H9 (cell line): ENCODE results near the gene LMF1. TPM values are rescaled to one million over a fixed set of nuclear protein-coding genes. Genes with fewer than 3 reads are reported as not detected.

Experiments used
- DNase-seq: peaks from one replicate; pipeline ENCODE4 v3.0.0-alpha.2; 2017
- H2AFZ ChIP-seq: one replicate; pipeline ENCODE4 v1.6.1; 2013; ENCODE audit warnings: mild to moderate bottlenecking, low read length, control low read depth, moderate library complexity
- H2AK5ac ChIP-seq: 2 replicates; pipeline ENCODE4 v1.6.1; 2013; ENCODE audit warnings: low read length, control low read depth, mixed read lengths; ENCODE audit not compliant: insufficient read length
- H2BK120ac ChIP-seq: one replicate; pipeline ENCODE4 v1.6.1; 2013; ENCODE audit warnings: low read depth, mild to moderate bottlenecking, low read length, control low read depth, inconsistent platforms; ENCODE audit not compliant: poor library complexity, severe bottlenecking
- H2BK12ac ChIP-seq: 2 replicates; pipeline ENCODE4 v1.6.1; 2013; ENCODE audit warnings: low read length, control low read depth, mixed read lengths, low read depth; ENCODE audit not compliant: insufficient read length
- H2BK15ac ChIP-seq: 2 replicates; pipeline ENCODE4 v1.6.1; 2013; ENCODE audit warnings: low read depth, low read length, control low read depth
- H2BK20ac ChIP-seq: one replicate; pipeline ENCODE4 v1.6.1; 2013; ENCODE audit warnings: low read depth, mild to moderate bottlenecking, low read length, control low read depth, inconsistent platforms; ENCODE audit not compliant: poor library complexity, severe bottlenecking
- H2BK5ac ChIP-seq: 2 replicates; pipeline ENCODE4 v1.6.1; 2013; ENCODE audit warnings: low read length, control low read depth, mixed read lengths; ENCODE audit not compliant: insufficient read length
- H3K14ac ChIP-seq: 2 replicates; pipeline ENCODE4 v1.6.1; 2013; ENCODE audit warnings: low read length, control low read depth; ENCODE audit not compliant: insufficient read depth
- H3K18ac ChIP-seq: 2 replicates; pipeline ENCODE4 v1.6.1; 2013; ENCODE audit warnings: low read depth, mild to moderate bottlenecking, mixed read lengths, low read length, control low read depth; ENCODE audit not compliant: insufficient read length
- H3K23ac ChIP-seq: 2 replicates; pipeline ENCODE4 v1.6.1; 2013; ENCODE audit warnings: low read length, control low read depth, mixed read lengths, low read depth; ENCODE audit not compliant: insufficient read length
- H3K23me2 ChIP-seq: 2 replicates; pipeline ENCODE4 v1.6.1; 2013; ENCODE audit warnings: low read depth, mild to moderate bottlenecking, mixed read lengths, low read length, control low read depth; ENCODE audit not compliant: insufficient read length, poor library complexity, severe bottlenecking
- H3K27ac ChIP-seq: 2 replicates; pipeline ENCODE4 v1.5.1; 2013; ENCODE audit warnings: low read length, control low read depth, mixed read lengths, low read depth; ENCODE audit not compliant: insufficient read length
- H3K27me3 ChIP-seq: 2 replicates; pipeline ENCODE4 v1.6.1; 2013; ENCODE audit warnings: low read length, control low read depth, inconsistent platforms; ENCODE audit not compliant: insufficient read depth
- H3K4ac ChIP-seq: 2 replicates; pipeline ENCODE4 v1.6.1; 2013; ENCODE audit warnings: low read depth, mild to moderate bottlenecking, control low read depth, inconsistent platforms, low read length, moderate library complexity
- H3K4me1 ChIP-seq: 2 replicates; pipeline ENCODE4 v1.6.1; 2013; ENCODE audit warnings: low read length, control low read depth, inconsistent platforms; ENCODE audit not compliant: insufficient read depth
- H3K4me2 ChIP-seq: 2 replicates; pipeline ENCODE4 v1.6.1; 2013; ENCODE audit warnings: low read length, control low read depth, mixed read lengths; ENCODE audit not compliant: insufficient read length, insufficient read depth
- H3K56ac ChIP-seq: 2 replicates; pipeline ENCODE4 v1.6.1; 2013; ENCODE audit warnings: low read depth, mild to moderate bottlenecking, mixed read lengths, low read length, control low read depth; ENCODE audit not compliant: insufficient read length
- H3K79me1 ChIP-seq: 2 replicates; pipeline ENCODE4 v1.6.1; 2013; ENCODE audit warnings: low read depth, mild to moderate bottlenecking, moderate library complexity, low read length, control low read depth, inconsistent platforms; ENCODE audit not compliant: insufficient read depth, poor library complexity, severe bottlenecking
- H3K79me2 ChIP-seq: 2 replicates; pipeline ENCODE4 v1.6.1; 2013; ENCODE audit warnings: low read length, control low read depth, inconsistent platforms; ENCODE audit not compliant: insufficient read depth
- H3K9ac ChIP-seq: 2 replicates; pipeline ENCODE4 v1.6.1; 2013; ENCODE audit warnings: low read length, control low read depth, mixed read lengths; ENCODE audit not compliant: insufficient read length; ENCODE audit errors: extremely low read depth
- H3K9me3 ChIP-seq: one replicate; pipeline ENCODE4 v1.6.1; 2013; ENCODE audit warnings: low read depth, low read length, inconsistent platforms; ENCODE audit not compliant: control insufficient read depth
- H3T11ph ChIP-seq: one replicate; pipeline ENCODE4 v1.6.1; 2013; ENCODE audit warnings: mild to moderate bottlenecking, low read length, control low read depth, inconsistent platforms
- H4K20me1 ChIP-seq: one replicate; pipeline ENCODE4 v1.6.1; 2013; ENCODE audit not compliant: control insufficient read depth, insufficient read length, insufficient read depth
- H4K5ac ChIP-seq: 2 replicates; pipeline ENCODE4 v1.6.1; 2013; ENCODE audit warnings: low read depth, mild to moderate bottlenecking, mixed read lengths, low read length, control low read depth; ENCODE audit not compliant: insufficient read length
- H4K8ac ChIP-seq: replicated peaks from 2 replicates; pipeline ENCODE4 v1.6.1; 2013; ENCODE audit warnings: low read length, control low read depth, mixed read lengths, low read depth; ENCODE audit not compliant: insufficient read length
- H4K91ac ChIP-seq: 2 replicates; pipeline ENCODE4 v1.6.1; 2013; ENCODE audit warnings: low read depth, mild to moderate bottlenecking, moderate library complexity, mixed read lengths, low read length, control low read depth; ENCODE audit not compliant: insufficient read length
- H3K27ac Mint-ChIP-seq, 3 experiments: 2 replicates in 2 of 3; 3 replicates in 1 of 3; pipeline ENCODE4 v1.8.0; 2020 to 2021; ENCODE audit warnings: mixed read lengths in 3 of 3, mild to moderate bottlenecking in 1 of 3, moderate library complexity in 1 of 3
- H3K27me3 Mint-ChIP-seq: 2 replicates; pipeline ENCODE4 v1.8.0; 2021; ENCODE audit warnings: low read depth, mild to moderate bottlenecking, moderate library complexity, mixed read lengths
- H3K36me3 Mint-ChIP-seq, 3 experiments: 2 replicates in 2 of 3; 3 replicates in 1 of 3; pipeline ENCODE4 v1.8.0; 2020 to 2021; ENCODE audit warnings: low read depth in 3 of 3, mixed read lengths in 3 of 3; ENCODE audit not compliant: insufficient read depth in 1 of 3
- H3K4me1 Mint-ChIP-seq, 2 experiments: 2 replicates each; pipeline ENCODE4 v1.8.0; 2020; ENCODE audit warnings: mixed read lengths in 2 of 2
- H3K4me3 Mint-ChIP-seq, 2 experiments: 2 replicates in 1 of 2; 3 replicates in 1 of 2; pipeline ENCODE4 v1.8.0; 2020 to 2021; ENCODE audit warnings: mild to moderate bottlenecking in 2 of 2, mixed read lengths in 2 of 2, moderate library complexity in 1 of 2
- H3K9me3 Mint-ChIP-seq, 2 experiments: 2 replicates in 1 of 2; 3 replicates in 1 of 2; pipeline ENCODE4 v1.8.0; 2020; ENCODE audit warnings: mild to moderate bottlenecking in 2 of 2, mixed read lengths in 2 of 2, moderate library complexity in 1 of 2
- WGBS: extraction: QIAGEN DNeasy Blood & Tissue Kit; methylation state at CpG from one replicate; pipeline ENCODE4 v1.1.7; 2013; ENCODE audit warnings: missing lambda C conversion rate, low lambda C conversion rate, mixed read lengths; ENCODE audit not compliant: insufficient read length; ENCODE audit errors: extremely low coverage; 5-methylcytosine and 5-hydroxymethylcytosine counted together
- total RNA-seq: library from RNA; stranded (reverse); gene quantifications from 2 replicates; pipeline ENCODE4 v1.2.1, GENCODE V29; 2021
- TF ChIP-seq, protein P1 (sequence below): fragments of 200-600 bp; sonication (generic); conservative IDR thresholded peaks from 3 replicates; pipeline ENCODE4 v1.8.0; 2021; ENCODE audit warnings: antibody characterized with exemption, mild to moderate bottlenecking

The LMF1 gene
- total RNA-seq, 1 experiment from 2014 or later: 7.1 TPM

- H2BK120ac ChIP-seq: no peak overlapping the region
- no peak overlapping the region for H4K8ac ChIP-seq
- no peaks in the 10 kb centered on the region for H3K27me3 ChIP-seq
- H3K9ac ChIP-seq: no peak overlapping the region
- H2BK15ac ChIP-seq: no peak overlapping the region
- H3K56ac ChIP-seq: no peak overlapping the region
- no peak overlapping the region for H2BK12ac ChIP-seq
- Mint-ChIP-seq H3K27me3 (no peaks in the 10 kb centered on the region; the same call in 1 of the 2 replicates), H3K9me3 (peaks cover 6 to 7% of the 10 kb centered on the region in 2 experiments; a peak in 4 of 5 replicates), H3K4me3 (no peak overlapping the region), H3K4me1 (0 out of 4 replicates have a peak, but pooled peaks cover 2 to 3% of the 10 kb centered on the region in 2 experiments), H3K27ac (peak overlapping the region in 1 of 3 experiments; percentile 76; a peak in 1 of 7 replicates), H3K36me3 (peaks cover 1 to 9% (median 7%) of the 10 kb centered on the region in 3 experiments; a peak in 4 of 7 replicates)
- H3K79me1 ChIP-seq: no peaks in the 10 kb centered on the region
- H3K4me2 ChIP-seq: no peak overlapping the region
- no peaks in the 10 kb centered on the region for H3K23me2 ChIP-seq
- no CpG with 5 or more reads among the region's 15 CpGs for WGBS
- H4K5ac ChIP-seq: no peak overlapping the region
- TF ChIP-seq, protein P1, sequence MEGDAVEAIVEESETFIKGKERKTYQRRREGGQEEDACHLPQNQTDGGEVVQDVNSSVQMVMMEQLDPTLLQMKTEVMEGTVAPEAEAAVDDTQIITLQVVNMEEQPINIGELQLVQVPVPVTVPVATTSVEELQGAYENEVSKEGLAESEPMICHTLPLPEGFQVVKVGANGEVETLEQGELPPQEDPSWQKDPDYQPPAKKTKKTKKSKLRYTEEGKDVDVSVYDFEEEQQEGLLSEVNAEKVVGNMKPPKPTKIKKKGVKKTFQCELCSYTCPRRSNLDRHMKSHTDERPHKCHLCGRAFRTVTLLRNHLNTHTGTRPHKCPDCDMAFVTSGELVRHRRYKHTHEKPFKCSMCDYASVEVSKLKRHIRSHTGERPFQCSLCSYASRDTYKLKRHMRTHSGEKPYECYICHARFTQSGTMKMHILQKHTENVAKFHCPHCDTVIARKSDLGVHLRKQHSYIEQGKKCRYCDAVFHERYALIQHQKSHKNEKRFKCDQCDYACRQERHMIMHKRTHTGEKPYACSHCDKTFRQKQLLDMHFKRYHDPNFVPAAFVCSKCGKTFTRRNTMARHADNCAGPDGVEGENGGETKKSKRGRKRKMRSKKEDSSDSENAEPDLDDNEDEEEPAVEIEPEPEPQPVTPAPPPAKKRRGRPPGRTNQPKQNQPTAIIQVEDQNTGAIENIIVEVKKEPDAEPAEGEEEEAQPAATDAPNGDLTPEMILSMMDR: no peak
- H3K4ac ChIP-seq: no peak overlapping the region
- H2BK20ac ChIP-seq: no peak overlapping the region
- H3T11ph ChIP-seq: no peak overlapping the region
- H3K4me1 ChIP-seq: no peaks in the 10 kb centered on the region
- no peak overlapping the region for H3K27ac ChIP-seq
- H3K79me2 ChIP-seq: no peaks in the 10 kb centered on the region
- no peak overlapping the region for H3K18ac ChIP-seq
- H2AFZ ChIP-seq: no peak overlapping the region
- no peak overlapping the region for H2AK5ac ChIP-seq
- no peak overlapping the region for H3K14ac ChIP-seq
- no peak overlapping the region for H3K23ac ChIP-seq
- no peaks in the 10 kb centered on the region for H4K20me1 ChIP-seq
- H4K91ac ChIP-seq: no peak overlapping the region
- H3K9me3 ChIP-seq: no peaks in the 10 kb centered on the region
- no peak for DNase-seq
- no peak overlapping the region for H2BK5ac ChIP-seq
These were observed 59.7 kb downstream of the LMF1 start for GRCh38 chr16:911101-911500.
